HG03520 (cell line): ENCODE data around the gene STX17.
"Not testable (repeated sequence)": the region's sequence is repeated elsewhere in the genome, so short reads cannot be mapped to it uniquely, and the experiment has no call there.

Source experiments
- ATAC-seq: cut with Tn5 transposase; IDR thresholded peaks from one replicate; pipeline ENCODE4 v1.9.1; 2021; ENCODE audit warnings: mild to moderate bottlenecking, moderate library complexity; ENCODE audit not compliant: unreplicated experiment

The STX17 gene

GRCh38 chr9:99966716-99967115 lies 60.3 kb downstream of the STX17 start:
- no peak for ATAC-seq

- no peak for ATAC-seq
These were observed 61.0 kb downstream of the STX17 start for GRCh38 chr9:99967457-99967856.

- ATAC-seq: no peak
These were observed 64.0 kb downstream of the STX17 start for GRCh38 chr9:99970481-99970880.

GRCh38 chr9:99971410-99971809 lies 65.0 kb downstream of the STX17 start:
- ATAC-seq: no peak

GRCh38 chr9:99973455-99973854 lies 67.0 kb downstream of the STX17 start:
- ATAC-seq: no peak

GRCh38 chr9:99977033-99977792 lies 70.8 kb downstream of the STX17 start:
- no peak for ATAC-seq

- ATAC-seq: no peak
These were observed 71.8 kb downstream of the STX17 start for GRCh38 chr9:99978221-99978620.

- ATAC-seq: no peak
These were observed 74.1 kb downstream of the STX17 start for GRCh38 chr9:99980598-99980997.

- ATAC-seq: no peak
These were observed 80.2 kb downstream of the STX17 start for GRCh38 chr9:99986642-99987041.

GRCh38 chr9:99990508-99990907 lies 84.1 kb downstream of the STX17 start:
- not testable (repeated sequence) for ATAC-seq

- ATAC-seq: no peak
These were observed 91.8 kb downstream of the STX17 start for GRCh38 chr9:99998266-99998665.

GRCh38 chr9:99998866-99999265 lies 92.4 kb downstream of the STX17 start:
- no peak for ATAC-seq

GRCh38 chr9:99999797-100000196 lies 93.3 kb downstream of the STX17 start:
- ATAC-seq: no peak

GRCh38 chr9:100011062-100011681 lies 104.7 kb downstream of the STX17 start:
- ATAC-seq: no peak

- ATAC-seq: no peak
These were observed 105.8 kb downstream of the STX17 start for GRCh38 chr9:100012279-100012678.

- no peak for ATAC-seq
These were observed 107.1 kb downstream of the STX17 start for GRCh38 chr9:100013573-100013972.

- no peak for ATAC-seq
These were observed 108.4 kb downstream of the STX17 start for GRCh38 chr9:100014846-100015245.

- ATAC-seq: no peak
These were observed 113.1 kb downstream of the STX17 start for GRCh38 chr9:100019541-100019940.
